HCT116 (cell line): Measurements from ENCODE around the gene CFAP99.

Experiments
- POLR2A ChIP-seq: IDR thresholded peaks from 2 replicates; pipeline ENCODE4 v1.7.0; 2011; ENCODE audit warnings: borderline replicate concordance; ENCODE audit not compliant: insufficient read depth, insufficient read length; ENCODE audit errors: extremely low read depth
- TF ChIP-seq, protein P1 (sequence below): IDR thresholded peaks from 2 replicates; pipeline ENCODE4 v1.6.1; 2012
- TF ChIP-seq, protein P2 (sequence below), 3 experiments: fragments of 200-600 bp in 1 of 3; sonication (generic) in 1 of 3; IDR thresholded peaks in 2 of 3; conservative IDR thresholded peaks in 1 of 3; 2 replicates each; pipeline ENCODE4 v1.5.1; 2012 to 2017; ENCODE audit warnings: low read depth in 2 of 3, low read length in 2 of 3, antibody characterized with exemption in 1 of 3, borderline replicate concordance in 1 of 3, control low read depth in 1 of 3, mild to moderate bottlenecking in 1 of 3, mixed read lengths in 1 of 3, mixed run types in 1 of 3, moderate library complexity in 1 of 3; ENCODE audit not compliant: insufficient read depth in 1 of 3
- TF ChIP-seq, protein P3 (sequence below): IDR thresholded peaks from 2 replicates; pipeline ENCODE4 v1.6.1; 2012; ENCODE audit warnings: low read depth

DNA sequence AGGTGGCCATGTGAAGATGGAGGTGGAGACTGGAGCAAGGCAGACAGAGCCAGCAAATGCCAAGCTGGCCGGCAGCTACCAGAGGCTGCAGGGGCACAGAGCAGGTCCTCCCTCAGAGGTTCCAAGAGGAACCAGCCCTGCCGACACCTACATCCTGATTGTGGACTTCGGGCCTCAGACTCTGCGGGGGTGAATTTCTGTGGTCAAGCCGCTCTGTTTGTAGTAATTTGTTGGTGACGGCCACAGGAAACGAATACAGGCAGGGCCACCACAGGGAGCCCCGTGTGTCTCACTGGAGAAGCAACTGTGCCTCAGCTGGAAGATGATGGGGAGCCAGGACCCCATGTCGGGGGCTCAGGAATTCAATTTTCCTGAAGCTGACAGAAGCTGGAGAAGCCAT lies 28.6 kb upstream of the CFAP99 start:
- TF ChIP-seq, protein P1, sequence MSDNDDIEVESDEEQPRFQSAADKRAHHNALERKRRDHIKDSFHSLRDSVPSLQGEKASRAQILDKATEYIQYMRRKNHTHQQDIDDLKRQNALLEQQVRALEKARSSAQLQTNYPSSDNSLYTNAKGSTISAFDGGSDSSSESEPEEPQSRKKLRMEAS, result no peak
- TF ChIP-seq, protein P2, sequence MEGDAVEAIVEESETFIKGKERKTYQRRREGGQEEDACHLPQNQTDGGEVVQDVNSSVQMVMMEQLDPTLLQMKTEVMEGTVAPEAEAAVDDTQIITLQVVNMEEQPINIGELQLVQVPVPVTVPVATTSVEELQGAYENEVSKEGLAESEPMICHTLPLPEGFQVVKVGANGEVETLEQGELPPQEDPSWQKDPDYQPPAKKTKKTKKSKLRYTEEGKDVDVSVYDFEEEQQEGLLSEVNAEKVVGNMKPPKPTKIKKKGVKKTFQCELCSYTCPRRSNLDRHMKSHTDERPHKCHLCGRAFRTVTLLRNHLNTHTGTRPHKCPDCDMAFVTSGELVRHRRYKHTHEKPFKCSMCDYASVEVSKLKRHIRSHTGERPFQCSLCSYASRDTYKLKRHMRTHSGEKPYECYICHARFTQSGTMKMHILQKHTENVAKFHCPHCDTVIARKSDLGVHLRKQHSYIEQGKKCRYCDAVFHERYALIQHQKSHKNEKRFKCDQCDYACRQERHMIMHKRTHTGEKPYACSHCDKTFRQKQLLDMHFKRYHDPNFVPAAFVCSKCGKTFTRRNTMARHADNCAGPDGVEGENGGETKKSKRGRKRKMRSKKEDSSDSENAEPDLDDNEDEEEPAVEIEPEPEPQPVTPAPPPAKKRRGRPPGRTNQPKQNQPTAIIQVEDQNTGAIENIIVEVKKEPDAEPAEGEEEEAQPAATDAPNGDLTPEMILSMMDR (IDR thresholded peaks at IDR 0.05 in 2 of 3, conservative IDR thresholded peaks at IDR 0.05 in 1 of 3; ENCODE audit: borderline replicate concordance in 1 of 3, insufficient read depth in 1 of 3, low read depth in 2 of 3, low read length in 2 of 3), result no peak
- TF ChIP-seq, protein P3, sequence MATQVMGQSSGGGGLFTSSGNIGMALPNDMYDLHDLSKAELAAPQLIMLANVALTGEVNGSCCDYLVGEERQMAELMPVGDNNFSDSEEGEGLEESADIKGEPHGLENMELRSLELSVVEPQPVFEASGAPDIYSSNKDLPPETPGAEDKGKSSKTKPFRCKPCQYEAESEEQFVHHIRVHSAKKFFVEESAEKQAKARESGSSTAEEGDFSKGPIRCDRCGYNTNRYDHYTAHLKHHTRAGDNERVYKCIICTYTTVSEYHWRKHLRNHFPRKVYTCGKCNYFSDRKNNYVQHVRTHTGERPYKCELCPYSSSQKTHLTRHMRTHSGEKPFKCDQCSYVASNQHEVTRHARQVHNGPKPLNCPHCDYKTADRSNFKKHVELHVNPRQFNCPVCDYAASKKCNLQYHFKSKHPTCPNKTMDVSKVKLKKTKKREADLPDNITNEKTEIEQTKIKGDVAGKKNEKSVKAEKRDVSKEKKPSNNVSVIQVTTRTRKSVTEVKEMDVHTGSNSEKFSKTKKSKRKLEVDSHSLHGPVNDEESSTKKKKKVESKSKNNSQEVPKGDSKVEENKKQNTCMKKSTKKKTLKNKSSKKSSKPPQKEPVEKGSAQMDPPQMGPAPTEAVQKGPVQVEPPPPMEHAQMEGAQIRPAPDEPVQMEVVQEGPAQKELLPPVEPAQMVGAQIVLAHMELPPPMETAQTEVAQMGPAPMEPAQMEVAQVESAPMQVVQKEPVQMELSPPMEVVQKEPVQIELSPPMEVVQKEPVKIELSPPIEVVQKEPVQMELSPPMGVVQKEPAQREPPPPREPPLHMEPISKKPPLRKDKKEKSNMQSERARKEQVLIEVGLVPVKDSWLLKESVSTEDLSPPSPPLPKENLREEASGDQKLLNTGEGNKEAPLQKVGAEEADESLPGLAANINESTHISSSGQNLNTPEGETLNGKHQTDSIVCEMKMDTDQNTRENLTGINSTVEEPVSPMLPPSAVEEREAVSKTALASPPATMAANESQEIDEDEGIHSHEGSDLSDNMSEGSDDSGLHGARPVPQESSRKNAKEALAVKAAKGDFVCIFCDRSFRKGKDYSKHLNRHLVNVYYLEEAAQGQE, result no peak
- TF ChIP-seq POLR2A, result no peak
